Mesothelial cell of epicardium (in vitro differentiated cells): ENCODE measurements around the gene RTKN2. TPM values are rescaled to one million over a fixed set of nuclear protein-coding genes. Genes with fewer than 3 reads are reported as not detected.

ENCODE experiments used
- DNase-seq, 2 experiments: peaks; one replicate each; pipeline ENCODE4 v3.0.0; 2021; ENCODE audit warnings: low spot score in 2 of 2; ENCODE audit not compliant: unreplicated experiment in 2 of 2
- H3K27ac Mint-ChIP-seq: 2 replicates; pipeline ENCODE4 v1.8.0; 2021; ENCODE audit warnings: mixed read lengths
- H3K27me3 Mint-ChIP-seq: 2 replicates; pipeline ENCODE4 v1.8.0; 2021; ENCODE audit warnings: low read depth, mixed read lengths
- H3K36me3 Mint-ChIP-seq: 2 replicates; pipeline ENCODE4 v1.8.0; 2021; ENCODE audit warnings: mixed read lengths
- H3K4me1 Mint-ChIP-seq: 2 replicates; pipeline ENCODE4 v1.8.0; 2021; ENCODE audit warnings: mixed read lengths
- H3K4me3 Mint-ChIP-seq: 2 replicates; pipeline ENCODE4 v1.8.0; 2021; ENCODE audit warnings: mild to moderate bottlenecking, moderate library complexity, mixed read lengths
- H3K9me3 Mint-ChIP-seq: 2 replicates; pipeline ENCODE4 v1.8.0; 2021; ENCODE audit warnings: mixed read lengths
- total RNA-seq: library from RNA; stranded (reverse); gene quantifications from 3 replicates; pipeline ENCODE4 v1.2.1, GENCODE V29; 2021
- TF ChIP-seq, protein P1 (sequence below): fragments of 200-600 bp; sonication (generic); IDR thresholded peaks from one replicate; pipeline ENCODE4 v1.5.0; 2021; ENCODE audit warnings: antibody characterized with exemption; ENCODE audit not compliant: unreplicated experiment

Gene RTKN2, protein sequence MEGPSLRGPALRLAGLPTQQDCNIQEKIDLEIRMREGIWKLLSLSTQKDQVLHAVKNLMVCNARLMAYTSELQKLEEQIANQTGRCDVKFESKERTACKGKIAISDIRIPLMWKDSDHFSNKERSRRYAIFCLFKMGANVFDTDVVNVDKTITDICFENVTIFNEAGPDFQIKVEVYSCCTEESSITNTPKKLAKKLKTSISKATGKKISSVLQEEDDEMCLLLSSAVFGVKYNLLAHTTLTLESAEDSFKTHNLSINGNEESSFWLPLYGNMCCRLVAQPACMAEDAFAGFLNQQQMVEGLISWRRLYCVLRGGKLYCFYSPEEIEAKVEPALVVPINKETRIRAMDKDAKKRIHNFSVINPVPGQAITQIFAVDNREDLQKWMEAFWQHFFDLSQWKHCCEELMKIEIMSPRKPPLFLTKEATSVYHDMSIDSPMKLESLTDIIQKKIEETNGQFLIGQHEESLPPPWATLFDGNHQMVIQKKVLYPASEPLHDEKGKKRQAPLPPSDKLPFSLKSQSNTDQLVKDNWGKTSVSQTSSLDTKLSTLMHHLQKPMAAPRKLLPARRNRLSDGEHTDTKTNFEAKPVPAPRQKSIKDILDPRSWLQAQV
- total RNA-seq, result 6.0 to 6.9 TPM (median 6.1 TPM) in 3 replicates

DNA sequence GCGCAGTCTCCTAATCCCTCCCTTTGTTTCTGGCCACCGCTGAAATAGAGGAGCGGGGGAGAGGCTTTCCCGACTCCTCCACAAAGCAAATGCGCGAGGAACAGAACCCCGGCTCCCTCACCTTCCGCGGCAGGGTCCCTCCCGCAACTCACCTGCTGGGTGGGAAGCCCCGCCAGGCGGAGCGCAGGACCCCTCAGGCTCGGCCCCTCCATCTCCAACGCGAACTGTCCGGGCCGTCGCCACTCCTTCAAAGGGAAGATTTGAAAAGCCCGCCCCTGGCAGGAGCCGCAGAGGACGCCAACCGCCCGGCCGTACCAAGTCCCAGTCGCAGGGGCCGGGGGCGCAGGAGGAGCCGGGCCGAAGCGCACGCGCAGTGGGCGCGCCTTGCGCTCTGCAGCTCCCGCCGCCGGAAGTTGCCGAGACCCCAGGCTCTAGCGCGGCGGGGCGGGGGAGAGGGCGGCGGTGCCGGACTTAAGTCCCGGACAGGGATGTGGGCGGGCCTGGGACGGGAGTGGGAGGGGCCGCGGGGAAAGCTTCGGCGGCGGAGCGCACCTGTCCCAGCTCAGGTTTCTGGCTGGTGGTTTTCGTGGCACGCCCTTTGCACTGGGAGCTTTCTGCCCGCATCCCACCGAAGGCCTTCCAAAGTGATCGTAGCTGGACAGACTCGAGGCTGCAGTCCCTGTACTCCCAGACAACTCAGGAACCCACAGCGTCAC is at the start of gene RTKN2:
Gene RTKN2, minus strand, starts transcription at position 446 of the 716 bp plus-strand sequence. Its CDS starts 234 bp downstream, at position 212.
- peak within 1 kb of the TSS; percentile 90 for H3K27ac Mint-ChIP-seq
- peak; percentile 93 to 94 for DNase-seq
- no peaks in the 10 kb centered on the region for H3K36me3 Mint-ChIP-seq
- H3K4me3 Mint-ChIP-seq, result peak within 1 kb of the TSS; percentile 76
- TF ChIP-seq, protein P1, sequence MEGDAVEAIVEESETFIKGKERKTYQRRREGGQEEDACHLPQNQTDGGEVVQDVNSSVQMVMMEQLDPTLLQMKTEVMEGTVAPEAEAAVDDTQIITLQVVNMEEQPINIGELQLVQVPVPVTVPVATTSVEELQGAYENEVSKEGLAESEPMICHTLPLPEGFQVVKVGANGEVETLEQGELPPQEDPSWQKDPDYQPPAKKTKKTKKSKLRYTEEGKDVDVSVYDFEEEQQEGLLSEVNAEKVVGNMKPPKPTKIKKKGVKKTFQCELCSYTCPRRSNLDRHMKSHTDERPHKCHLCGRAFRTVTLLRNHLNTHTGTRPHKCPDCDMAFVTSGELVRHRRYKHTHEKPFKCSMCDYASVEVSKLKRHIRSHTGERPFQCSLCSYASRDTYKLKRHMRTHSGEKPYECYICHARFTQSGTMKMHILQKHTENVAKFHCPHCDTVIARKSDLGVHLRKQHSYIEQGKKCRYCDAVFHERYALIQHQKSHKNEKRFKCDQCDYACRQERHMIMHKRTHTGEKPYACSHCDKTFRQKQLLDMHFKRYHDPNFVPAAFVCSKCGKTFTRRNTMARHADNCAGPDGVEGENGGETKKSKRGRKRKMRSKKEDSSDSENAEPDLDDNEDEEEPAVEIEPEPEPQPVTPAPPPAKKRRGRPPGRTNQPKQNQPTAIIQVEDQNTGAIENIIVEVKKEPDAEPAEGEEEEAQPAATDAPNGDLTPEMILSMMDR, result no peak
- peaks cover 23% of the 10 kb centered on the region for H3K4me1 Mint-ChIP-seq
- H3K9me3 Mint-ChIP-seq, result no peaks in the 10 kb centered on the region
- no peaks in the 10 kb centered on the region for H3K27me3 Mint-ChIP-seq

DNA sequence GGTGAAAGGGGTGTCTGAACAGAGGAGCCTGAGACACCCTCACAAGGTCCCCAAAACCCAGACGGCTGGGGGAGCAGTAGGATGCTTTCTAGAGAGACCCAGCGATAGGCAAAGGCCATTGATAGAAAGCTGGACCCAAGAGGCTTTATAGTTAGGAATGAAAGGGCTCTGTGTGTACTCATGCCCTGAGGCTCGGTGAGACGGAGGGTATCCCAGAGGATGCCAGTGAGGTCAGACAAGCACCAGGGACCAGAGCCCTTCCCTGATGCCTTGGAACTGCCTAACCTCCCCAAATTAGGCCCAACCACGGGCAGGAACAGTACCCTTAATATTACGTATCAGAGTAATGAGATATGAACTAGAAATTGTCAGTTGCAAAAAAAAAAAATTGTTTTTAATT is 48.6 kb upstream of the RTKN2 start:
- H3K36me3 Mint-ChIP-seq, result no peaks in the 10 kb centered on the region
- no peaks in the 10 kb centered on the region for H3K9me3 Mint-ChIP-seq
- no peak overlapping the region for H3K27ac Mint-ChIP-seq
- DNase-seq, result no peak
- H3K4me1 Mint-ChIP-seq, result no peaks in the 10 kb centered on the region
- H3K27me3 Mint-ChIP-seq, result peaks cover 7% of the 10 kb centered on the region
- TF ChIP-seq, protein P1, result no peak
- no peak overlapping the region for H3K4me3 Mint-ChIP-seq

DNA sequence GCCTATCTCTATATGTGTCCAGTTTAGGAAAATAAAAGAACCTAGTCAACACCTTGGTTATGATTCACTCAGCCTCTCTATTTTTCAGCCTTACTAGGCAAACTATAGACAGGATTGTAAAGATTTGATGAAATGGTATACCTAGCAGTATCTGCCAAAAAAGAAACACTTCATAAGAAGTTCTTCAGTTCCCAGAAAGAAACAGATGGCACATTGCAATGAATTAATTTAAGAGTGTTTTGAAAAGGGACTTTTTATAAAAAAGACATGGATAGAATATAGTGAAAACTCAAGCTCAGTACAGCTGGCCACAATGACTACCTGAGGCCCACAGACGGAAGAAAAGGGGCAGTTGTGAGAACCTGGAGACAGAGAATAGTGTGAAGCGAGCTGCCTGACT is 40.6 kb upstream of the RTKN2 start:
- peaks cover 4% of the 10 kb centered on the region for H3K27me3 Mint-ChIP-seq
- TF ChIP-seq, protein P1, result no peak
- no peak for DNase-seq
- no peaks in the 10 kb centered on the region for H3K36me3 Mint-ChIP-seq
- no peak overlapping the region for H3K4me3 Mint-ChIP-seq
- no peak overlapping the region for H3K27ac Mint-ChIP-seq
- no peaks in the 10 kb centered on the region for H3K9me3 Mint-ChIP-seq
- H3K4me1 Mint-ChIP-seq, result peaks cover 9% of the 10 kb centered on the region

DNA sequence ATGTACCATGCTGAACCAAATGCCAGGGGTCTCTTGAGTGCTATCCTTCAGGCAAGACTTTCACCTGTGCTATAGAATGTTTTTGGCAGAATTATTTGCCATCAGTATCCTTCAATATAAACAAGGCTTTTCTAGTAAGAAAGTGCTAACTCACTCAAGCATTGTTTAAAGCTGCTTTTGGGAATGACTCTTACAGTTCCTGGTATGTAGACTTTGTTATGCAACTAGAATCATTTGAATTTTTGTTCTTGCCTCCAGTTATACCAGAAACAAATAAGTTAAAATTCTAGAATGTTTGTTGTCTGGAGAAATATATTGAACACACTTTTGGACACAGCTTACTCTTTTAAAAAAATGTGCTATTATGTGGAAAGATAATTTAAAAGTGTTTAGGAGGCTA is 39.5 kb upstream of the RTKN2 start:
- Mint-ChIP-seq H3K27me3 (peaks cover 4% of the 10 kb centered on the region), H3K9me3 (no peaks in the 10 kb centered on the region), H3K4me3 (no peak overlapping the region), H3K4me1 (peaks cover 9% of the 10 kb centered on the region), H3K27ac (no peak overlapping the region), H3K36me3 (no peaks in the 10 kb centered on the region)
- no peak for DNase-seq
- TF ChIP-seq, protein P1, result no peak

DNA sequence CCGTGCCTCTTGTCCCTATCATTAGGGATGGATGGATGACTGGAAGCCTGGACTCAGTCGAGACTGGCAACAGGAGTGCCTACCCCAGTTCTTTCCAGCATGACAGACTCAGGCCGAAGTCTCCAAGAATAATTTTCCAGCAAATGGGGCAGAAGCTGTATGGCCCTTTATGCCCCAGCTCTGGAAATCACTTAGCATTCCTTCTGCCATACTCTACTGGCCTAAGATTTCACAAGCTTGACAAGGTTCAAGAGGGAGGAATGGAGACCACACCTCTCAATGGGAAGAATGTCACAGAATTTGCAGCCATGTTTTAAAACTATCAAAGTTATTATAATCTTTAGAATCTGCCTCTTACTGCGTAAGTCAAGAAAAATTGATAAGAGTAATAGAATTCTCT is 39.0 kb upstream of the RTKN2 start:
- Mint-ChIP-seq H3K36me3 (no peaks in the 10 kb centered on the region), H3K4me1 (peaks cover 9% of the 10 kb centered on the region), H3K4me3 (no peak overlapping the region), H3K27ac (no peak overlapping the region), H3K27me3 (peaks cover 4% of the 10 kb centered on the region), H3K9me3 (no peaks in the 10 kb centered on the region)
- TF ChIP-seq, protein P1, result no peak
- no peak for DNase-seq
